ENCODE data around the gene CFAP210.

Gene CFAP210

DNA sequence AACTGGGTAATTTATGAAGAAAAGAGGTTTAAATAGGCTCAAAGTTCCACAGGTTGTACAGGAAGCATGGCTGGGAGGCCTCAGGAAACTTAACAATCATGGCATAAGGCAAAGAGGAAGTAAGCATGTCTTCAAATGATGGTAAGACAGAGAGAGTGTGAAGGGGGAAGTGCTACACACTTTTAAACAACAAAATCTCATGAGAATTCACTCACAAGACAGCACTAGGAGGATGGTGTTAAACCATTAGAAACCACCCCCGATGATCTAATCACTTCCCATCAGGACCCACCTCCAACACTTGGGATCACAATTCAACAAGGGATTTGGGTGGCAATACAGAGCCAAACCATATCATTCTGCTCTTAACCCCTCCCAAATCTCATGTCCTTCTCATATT lies 34.9 kb downstream of the CFAP210 start:
- no peak for DNase-seq (ENCODE audit: low read depth)
- no peak for TF ChIP-seq CTCF (conservative IDR thresholded peaks at IDR 0.05; ENCODE audit: control insufficient read depth, insufficient read depth, low read depth, low read length)
- H3K4me3 ChIP-seq (ENCODE audit: control insufficient read depth, low read depth, low read length) = no peak overlapping the region

DNA sequence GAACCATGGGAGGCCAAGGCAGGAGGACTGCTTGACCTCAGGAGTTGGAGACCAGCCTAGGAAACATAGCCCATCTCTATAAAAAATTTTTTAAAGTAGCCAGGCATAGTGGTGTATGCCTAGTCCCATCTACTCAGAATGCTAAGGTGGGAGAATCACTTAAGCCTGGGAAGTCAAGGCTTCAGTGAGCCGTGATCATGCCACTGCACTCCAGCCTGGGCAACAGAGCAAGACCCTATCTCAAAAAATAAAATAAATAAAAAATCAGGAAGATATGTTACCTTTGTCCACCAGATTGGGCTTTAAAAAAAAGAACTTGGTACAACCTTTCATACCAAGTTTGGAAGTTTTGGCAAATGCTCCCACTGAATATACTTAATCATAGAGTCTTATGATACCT lies 35.3 kb downstream of the CFAP210 start:
- H3K4me3 ChIP-seq (ENCODE audit: control insufficient read depth, low read depth, low read length) = no peak overlapping the region
- no peak for TF ChIP-seq CTCF (conservative IDR thresholded peaks at IDR 0.05; ENCODE audit: control insufficient read depth, insufficient read depth, low read depth, low read length)
- DNase-seq (ENCODE audit: low read depth) = no peak

GRCh38 chr2:169656164-169656563 lies 38.0 kb downstream of the CFAP210 start:
- H3K4me3 ChIP-seq (ENCODE audit: control insufficient read depth, low read depth, low read length) = no peak overlapping the region
- TF ChIP-seq CTCF (conservative IDR thresholded peaks at IDR 0.05; ENCODE audit: control insufficient read depth, insufficient read depth, low read depth, low read length) = no peak
- DNase-seq (ENCODE audit: low read depth) = no peak

DNA sequence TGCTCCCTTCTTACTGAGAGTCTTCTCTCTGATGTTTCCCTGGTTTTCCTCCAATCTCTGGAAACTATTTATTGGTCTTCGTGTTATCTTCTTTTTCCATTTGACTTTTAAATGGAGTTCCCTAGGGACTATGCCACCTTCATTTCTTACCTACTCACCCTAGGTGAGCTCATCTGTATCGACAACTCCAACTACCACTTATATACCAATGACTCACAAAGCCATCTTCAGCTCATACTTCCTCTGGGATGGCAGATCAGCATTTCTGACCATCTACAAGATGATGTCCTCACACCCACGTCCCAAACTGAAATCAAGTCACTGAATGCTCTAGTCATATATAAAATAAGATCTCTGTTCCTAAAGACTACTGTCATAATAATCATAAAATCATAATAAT lies 40.6 kb downstream of the CFAP210 start:
- DNase-seq (ENCODE audit: low read depth) = no peak
- TF ChIP-seq CTCF (conservative IDR thresholded peaks at IDR 0.05; ENCODE audit: control insufficient read depth, insufficient read depth, low read depth, low read length) = no peak
- no peak overlapping the region for H3K4me3 ChIP-seq (ENCODE audit: control insufficient read depth, low read depth, low read length)

DNA sequence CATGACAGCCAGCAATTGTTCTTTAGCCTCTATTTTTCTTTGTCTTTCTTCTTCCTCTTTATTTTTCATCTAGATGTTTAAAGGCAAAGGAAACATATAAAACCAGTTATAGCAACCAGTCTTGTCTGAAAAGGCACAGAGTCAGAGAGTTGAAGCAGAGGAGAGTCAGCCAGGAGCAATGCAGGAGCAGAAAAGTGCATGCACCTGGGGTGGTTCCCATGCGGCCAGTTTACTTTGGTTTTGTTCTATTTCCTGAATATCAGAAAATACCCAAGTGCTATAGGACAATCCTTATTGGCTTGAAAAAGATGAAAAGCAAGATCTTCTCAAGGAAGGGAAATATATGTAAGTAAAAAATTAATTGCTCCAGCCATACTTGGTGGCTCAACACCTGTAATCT lies 44.9 kb downstream of the CFAP210 start:
- H3K4me3 ChIP-seq (ENCODE audit: control insufficient read depth, low read depth, low read length) = no peak overlapping the region
- DNase-seq (ENCODE audit: low read depth) = no peak
- TF ChIP-seq CTCF (conservative IDR thresholded peaks at IDR 0.05; ENCODE audit: control insufficient read depth, insufficient read depth, low read depth, low read length) = no peak

DNA sequence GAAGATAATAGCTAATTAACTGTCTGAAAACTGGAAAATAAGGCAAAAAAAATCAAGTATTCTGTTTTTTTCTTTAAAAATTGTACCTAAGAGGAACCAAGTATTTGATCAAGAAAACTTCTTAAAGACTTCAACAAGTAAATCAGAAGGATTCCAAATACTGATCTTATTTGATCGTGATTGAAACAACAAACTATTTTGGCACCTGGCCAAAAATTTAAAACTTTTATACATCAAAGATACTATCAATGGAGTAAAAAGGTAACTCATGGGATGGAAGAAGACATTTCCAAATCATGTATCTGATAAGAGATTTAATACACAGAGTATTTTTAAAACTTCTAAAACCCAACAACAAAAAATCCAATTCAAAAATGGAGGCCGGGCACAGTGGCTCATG lies 46.7 kb downstream of the CFAP210 start:
- no peak for TF ChIP-seq CTCF (conservative IDR thresholded peaks at IDR 0.05; ENCODE audit: control insufficient read depth, insufficient read depth, low read depth, low read length)
- DNase-seq (ENCODE audit: low read depth) = no peak
- H3K4me3 ChIP-seq (ENCODE audit: control insufficient read depth, low read depth, low read length) = no peak overlapping the region

DNA sequence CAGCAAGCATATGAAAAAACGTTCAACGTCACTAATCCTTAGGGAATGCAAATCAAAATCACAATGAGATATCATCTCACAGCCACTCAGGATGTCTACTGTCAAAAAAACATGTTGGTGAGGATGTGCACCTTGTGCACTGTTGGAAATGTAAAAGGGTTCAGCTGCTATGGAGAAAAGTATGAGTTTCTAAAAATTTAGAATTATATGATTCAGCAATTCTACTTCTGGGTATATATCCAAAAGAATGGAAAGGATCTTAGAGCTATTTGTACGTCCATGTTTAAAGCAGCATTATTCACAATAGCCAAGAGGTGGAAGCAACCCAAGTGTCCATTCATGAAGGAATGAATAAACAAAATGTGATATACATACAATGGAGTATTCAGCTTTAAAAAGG lies 50.0 kb downstream of the CFAP210 start:
- TF ChIP-seq CTCF (conservative IDR thresholded peaks at IDR 0.05; ENCODE audit: control insufficient read depth, insufficient read depth, low read depth, low read length) = no peak
- DNase-seq (ENCODE audit: low read depth) = no peak
- no peak overlapping the region for H3K4me3 ChIP-seq (ENCODE audit: control insufficient read depth, low read depth, low read length)
